HG03139 (cell line): ENCODE measurements around the gene ABHD2.
"Not testable (repeated sequence)": the region's sequence is repeated elsewhere in the genome, so short reads cannot be mapped to it uniquely, and the experiment has no call there.

Source experiments
- ATAC-seq: cut with Tn5 transposase; IDR thresholded peaks from one replicate; pipeline ENCODE4 v1.9.1; 2021; ENCODE audit not compliant: unreplicated experiment

Gene ABHD2

DNA sequence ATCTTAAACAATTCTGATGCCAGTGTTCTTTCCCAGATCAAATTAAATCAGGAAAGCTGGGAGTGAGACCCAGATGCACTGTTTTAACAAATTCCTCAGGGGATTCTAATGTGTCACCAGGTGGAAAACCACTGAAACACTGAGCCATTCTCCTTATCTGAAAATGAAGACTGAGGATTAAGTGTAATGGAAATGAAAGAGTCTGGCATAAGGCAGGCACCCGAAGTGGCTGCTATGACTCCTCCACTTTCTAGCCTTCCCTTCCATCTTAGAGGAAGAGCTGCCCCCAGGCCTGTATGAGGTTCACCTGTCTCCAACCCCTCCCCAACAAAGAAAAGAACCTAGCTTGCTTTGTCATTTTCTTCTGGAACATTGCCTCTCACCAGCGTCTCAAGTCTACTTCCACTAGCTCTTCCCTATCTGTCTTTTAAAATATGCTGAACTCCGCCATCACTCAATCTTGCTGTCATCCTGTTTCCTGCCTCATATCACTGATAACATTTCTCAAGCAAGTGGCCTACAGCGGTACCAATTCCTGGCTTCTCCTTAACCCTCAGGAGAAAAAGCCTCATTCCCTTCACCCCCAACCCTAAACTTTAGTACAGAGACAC is 13.7 kb upstream of the ABHD2 start:
- ATAC-seq: no peak

DNA sequence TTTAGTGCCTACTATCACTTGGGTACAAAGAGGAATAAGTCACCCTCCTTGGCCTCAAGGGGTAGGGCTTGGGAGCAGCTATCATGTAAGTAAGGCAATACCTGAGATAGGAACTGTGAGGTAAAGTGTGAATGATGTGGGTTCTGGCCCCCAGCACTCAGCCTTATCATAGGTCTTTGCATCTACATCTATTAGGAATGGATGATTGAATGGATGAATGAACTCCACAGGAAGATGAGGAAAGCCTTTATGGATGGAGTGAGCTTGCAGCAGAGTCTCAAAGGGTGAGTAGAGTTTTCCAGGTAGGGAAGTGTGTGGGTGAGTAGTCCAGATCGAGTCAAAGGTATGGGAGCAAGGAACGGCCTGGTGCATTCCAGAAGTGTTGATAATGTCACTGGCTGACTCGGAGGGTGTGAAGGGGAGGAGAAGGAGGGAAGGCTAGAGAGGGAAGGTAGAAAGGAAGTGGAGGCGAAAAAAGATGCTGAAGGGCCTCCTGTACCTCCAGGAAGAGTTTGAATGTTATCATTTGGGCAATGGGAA is 13.1 kb upstream of the ABHD2 start:
- ATAC-seq: no peak

DNA sequence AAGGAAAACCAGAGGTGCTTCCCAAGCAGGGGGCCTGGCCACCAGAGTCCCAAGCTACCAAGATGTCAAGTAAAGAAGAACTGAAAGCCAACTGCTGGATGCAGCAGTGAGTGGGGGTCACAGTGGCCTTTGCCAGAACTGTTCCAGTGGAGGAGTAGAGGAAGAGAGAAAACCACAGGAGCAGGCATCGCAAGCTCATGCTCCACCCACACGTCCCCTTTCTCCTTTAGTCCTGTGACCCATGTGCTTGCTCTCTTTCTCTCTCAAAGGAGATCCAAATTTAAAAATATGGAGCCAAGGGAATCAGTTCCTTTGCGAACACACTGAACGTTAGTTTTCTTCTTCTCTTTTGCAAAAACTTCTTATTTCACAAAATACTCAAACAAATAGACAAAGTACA is 12.4 kb upstream of the ABHD2 start:
- ATAC-seq: no peak

DNA sequence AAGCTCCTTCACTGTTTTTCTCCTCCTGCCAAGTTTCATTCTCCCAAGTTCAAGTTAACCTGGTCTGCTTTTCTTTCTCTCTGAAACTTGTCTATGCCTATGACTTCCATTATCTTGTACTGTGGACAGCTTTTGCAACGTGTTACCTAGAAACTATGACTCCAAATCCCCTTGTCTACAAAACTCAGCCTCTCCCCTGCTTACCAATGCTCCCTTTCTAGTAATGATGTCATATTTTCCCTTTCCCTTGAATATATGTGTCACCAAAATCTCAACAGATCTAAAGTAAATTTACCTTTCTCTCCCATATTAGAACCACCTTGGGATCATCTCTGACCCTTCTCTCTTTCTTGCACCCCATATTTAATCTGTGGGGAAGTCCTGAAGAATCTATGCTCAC is 10.5 kb upstream of the ABHD2 start:
- no peak for ATAC-seq

DNA sequence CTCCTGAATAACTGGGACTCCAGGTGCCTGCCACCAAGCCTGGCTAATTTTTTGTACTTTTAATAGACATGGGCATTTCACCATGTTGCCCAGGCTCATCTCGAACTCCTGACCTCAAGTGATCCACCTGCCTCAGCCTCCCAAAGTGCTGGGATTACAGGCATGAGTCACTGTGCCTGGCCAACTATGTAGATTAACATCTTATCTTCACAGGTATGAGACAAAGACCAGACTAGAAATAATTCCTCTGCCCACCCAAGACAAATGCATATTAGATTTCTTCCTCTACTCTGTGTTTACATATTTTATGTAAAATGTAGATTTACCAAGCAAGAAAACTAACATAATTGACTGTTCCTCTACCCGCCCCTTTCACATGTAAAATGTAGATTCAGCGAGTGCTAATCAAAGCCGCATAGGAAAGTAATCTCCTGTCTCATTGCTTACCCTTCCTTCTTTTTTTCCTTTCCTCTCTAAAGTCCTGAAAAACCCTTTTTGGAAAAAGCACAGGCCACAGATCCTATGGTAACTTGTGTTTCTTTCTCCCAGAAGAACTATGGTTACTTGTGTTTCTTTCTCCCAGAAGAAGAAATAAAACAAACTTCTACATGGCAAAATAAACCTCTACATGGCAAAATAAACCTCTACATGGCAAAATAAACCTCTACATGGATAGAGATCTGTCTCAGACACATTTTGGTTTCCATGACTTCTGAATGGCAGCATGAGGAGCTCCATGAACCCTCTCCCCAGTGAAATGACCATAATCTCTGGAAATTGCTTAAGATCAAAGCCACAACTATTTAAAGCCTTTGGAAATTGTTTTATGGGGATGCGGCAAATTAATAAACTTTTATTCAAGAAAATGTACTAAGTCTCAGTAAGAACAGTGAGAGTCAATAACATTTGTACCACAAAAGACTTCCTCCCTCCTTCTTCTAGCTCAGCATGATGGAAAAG is 9.1 kb upstream of the ABHD2 start:
- no peak for ATAC-seq

DNA sequence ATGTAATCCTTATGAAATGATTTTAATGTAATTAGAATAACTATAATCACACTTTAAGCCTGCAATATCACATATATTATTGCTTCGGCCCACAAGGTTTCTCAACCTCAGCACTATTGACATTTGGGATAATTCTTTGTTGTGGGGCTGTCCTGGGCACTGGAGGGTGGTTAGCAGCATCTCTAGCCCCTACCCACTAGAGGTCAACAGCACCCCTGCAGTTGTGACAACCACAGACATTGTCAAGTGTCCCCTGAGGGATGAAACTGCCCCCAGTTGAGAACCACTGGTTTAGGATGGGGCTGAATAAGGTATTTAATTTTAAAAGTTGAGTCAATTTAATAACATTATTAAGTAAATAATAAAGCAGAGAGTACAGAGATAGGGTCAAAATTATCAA is 6.4 kb upstream of the ABHD2 start:
- no peak for ATAC-seq

DNA sequence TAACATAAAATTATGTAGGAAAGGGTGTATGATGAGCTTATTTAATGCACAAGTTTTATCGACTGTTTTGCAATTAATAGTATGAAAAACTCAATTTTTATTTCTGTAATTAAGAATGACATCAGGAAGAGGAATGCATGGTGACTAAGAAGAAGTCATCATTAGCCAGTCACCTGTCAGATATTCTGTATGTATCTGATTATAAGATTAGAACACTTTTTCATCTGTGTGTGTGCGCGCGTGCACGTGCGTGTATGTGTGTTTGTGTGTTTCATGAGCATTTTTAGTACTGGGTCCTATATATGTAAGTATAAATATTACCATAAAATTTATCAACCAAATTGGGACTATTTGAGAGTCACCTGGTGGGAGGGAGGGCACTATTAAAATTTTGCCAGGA is 5.0 kb upstream of the ABHD2 start:
- ATAC-seq: no peak

DNA sequence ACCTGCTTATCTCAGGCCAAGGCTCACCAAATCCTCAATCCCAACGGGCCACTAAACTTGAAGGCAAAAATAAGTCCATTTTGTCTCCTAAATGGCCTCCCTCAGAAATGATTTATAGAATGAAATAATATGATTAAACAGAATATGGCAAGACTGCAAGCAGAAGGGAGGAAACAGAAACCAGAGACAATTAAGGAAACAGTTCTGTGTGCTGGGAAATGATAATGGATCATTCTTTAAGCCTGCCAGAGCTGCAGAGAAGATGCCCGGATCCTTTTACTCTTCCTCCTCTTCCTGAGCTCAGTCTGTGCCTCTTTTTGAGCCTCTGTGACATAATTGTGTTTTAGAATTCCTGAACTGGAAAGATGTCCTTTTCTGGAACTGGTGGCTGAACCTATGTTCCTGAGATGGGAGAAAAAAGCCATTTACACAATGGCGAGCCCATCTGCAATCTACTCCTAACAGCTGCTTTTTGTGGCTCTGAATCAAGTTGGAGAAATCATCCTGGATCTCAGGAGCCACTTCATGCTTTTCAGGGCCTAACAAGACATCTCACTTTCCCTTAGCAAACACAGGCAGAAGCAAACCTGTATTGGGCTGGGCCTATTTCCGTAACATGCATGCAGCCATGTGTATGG is 2.8 kb upstream of the ABHD2 start:
- no peak for ATAC-seq

DNA sequence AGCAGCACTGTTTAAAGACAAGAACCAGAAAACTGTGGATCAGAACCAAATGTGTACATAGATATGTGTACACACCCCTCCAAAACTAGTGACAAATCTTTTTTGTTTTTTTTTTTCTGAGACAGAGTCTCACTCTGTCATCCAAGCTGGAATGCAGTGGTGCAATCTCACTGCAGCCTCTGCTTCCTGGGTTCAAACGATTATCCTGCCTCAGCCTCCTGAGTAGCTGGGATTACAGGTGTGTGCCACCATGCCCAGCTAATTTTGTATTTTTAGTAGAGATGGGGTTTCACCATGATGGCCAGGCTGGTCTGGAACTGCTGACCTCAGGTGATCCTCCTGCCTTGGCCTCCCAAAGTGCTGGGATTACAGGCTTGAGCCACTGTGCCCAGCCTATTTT is 2.3 kb upstream of the ABHD2 start:
- ATAC-seq: not testable (repeated sequence)

DNA sequence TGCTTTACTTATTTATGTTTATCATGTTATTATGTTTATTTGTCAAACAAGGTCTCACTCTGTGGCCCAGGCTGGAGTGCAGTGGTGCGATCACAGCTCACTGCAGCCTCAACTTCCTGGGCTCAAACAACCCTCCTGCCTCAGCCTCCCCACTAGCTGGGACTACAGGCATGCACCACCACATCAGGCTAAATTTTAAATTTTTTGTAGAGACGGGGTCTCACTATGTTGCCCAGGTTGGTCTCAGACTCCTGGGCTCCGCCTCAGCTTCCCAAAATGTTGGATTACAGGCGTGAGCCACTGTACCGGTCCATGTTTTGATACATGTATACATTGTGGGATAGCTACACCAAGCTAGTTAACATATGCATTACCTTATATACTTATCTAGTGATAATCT is 1.9 kb upstream of the ABHD2 start:
- ATAC-seq: not testable (repeated sequence)

DNA sequence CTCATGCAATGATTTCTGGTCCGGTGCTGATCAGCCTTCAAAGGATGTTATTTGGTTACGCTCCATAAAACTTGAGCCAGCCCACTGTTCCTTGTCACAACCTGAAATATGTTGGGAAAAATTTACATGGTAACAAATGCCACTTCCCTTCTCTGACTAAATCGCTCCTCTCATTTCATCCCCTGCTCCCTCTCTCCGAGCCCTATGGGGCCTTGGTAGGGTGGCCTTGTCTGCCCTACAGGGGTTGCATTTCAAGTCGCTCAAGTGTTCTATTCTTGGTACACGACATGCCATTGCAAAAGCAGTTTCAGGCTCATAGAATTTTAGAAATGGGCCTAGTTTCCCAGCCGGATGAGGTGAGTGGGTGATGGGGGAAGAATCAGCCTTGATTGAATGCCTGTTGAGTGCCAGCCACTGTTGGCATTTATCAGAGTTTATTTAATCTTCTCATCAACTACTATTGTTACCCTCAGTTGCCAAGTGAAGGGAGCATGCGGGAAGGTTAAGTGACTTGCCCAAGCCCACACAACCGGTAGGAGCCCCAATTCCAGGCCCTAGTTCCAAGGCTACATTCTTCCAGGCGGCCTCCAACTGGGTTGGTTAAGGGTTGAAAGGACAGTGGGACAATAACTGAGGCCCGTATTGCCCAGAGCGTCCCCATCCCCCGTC is 961 bp upstream of the ABHD2 start:
- no peak for ATAC-seq

DNA sequence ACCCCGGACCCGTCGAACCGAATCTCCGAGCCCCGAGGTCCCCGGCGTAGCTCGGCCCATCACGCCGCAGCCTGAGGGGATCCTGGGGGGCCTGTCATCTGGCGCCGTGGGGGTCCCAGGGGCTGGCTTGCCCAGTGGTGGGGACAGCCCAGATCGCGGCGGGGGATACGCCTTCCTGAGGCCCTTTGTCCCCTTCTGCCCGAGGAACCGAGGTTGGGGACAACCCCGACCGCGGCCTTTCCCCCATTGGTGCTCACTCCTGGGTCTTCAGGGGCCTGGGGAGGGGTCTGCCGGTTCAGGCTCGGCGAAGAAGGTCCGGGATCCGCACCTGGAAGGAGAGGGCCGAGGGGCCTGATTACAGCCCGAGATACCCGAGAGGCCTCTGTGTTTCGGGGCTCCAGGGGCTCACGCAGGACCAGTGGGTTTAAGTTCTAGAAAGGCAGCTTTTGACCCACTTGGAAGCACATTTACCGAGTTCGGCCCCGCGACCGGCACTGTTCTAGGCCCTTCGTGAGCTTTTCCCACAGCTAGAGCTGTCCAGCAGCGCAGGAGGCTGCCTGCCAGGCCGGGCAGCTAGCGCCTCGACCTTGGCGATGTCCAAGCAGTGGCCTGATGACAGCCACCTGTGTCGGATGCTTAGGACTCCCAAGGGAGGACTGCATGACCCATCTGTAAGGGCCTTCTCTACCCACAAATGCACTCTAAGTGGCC is 504 bp downstream of the ABHD2 start:
- no peak for ATAC-seq

DNA sequence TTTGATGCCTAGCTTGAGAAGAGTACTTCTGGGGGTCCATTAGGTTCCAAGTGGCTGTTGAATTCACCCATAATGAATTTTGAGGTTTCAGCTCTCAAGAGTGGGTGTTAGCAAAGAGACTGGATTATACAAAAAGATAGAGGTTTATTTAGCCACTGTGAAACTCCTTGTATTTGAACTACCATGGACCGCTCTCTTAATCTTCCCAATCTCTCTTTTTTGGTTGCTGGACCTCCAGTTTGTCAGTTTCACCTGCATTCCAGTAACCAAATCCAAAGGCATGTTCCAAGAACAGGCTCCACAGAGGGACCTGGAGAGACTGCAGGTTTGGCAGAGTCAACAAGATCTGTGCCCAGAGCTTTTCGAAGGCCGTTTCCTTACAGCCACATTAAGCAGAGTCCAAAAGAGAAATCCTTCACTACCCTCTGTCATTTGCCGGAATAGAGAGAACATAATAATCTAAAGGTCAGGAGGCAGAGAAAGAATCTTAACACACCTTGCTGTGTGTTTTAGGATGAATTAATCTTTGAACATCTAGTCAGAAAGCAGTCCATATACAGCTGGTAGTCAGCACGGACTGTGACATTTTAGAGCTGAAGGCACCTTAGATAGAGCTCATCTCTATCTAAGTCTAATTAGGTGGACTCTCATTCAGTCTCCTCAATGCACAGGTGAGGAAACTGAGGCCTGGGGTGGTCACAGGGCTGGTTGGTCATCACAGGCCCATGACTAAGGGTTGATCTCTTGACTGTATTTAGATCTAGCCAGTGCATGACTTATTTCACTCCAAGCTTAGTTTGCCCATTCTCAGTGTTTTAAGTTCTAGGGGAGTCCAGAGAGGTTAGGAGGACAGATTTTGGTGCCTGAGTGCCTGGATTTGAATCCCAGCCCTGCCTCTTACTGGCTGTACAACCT is 1.3 kb downstream of the ABHD2 start:
- no peak for ATAC-seq

DNA sequence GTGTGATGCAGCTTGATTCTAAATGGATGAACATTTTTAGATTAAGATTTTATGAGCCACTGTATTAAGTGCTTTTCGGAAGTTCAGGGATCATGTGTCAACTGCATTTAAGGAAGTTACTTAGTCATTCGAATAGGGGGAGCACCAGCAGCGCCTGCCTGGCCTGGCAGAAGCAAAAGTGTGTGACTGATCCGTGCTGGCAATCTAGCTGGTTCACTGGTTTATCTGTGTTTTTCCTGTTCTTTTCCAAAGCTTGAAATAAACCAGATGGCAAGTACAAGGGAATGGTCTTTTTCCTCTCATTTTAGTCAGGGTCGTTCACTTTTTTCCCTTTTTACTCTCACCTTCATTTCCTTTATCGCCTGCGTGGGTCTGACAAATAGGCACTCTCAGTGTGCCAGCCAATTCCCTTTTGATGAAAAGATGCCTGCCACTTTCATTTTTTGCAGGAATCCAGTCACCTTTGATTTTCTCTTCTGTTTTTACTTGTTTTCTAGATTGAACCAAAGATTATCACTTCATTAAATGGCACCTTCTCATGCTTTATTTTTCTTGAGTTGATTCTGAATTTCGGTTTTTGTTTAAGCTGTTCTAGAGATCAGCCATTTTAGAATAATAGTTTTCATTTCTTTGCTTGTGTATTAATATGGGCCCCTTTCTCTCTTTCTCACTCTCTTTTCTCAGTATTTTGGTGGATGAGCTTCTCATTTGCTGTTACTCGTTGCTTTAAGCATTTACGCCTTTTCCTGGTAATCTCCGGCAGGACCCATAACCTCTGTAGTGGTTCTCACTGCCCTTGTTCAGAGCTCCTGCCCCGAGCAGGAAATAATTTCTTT is 2.8 kb downstream of the ABHD2 start:
- no peak for ATAC-seq

DNA sequence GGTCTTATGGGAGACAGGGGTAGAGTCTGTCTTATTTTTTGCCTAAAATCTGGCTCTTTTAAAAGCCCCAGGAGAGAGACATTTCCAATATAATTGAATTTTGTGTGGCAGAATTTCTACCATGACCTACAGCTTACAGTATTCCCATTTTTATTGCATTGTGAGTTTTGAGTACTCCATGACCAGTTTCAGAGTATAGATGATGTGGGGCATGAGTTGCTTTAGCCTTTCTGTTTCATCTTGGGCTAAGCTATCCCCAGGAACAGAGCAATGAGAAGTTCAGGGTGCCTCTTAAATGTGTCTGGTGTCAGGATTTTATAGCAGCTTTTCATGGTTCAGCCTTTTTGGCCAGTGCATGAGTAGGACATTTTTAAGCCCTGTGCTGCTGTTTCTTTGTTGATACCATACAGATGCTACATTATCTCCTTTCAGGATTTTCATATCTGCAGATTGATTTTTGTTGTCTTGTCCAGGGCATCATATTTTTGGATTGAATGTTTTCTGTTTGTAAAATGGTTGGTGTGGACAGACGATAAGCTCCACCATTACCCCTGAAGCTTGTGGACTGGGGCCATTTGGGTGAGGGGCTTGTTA is 3.5 kb downstream of the ABHD2 start:
- ATAC-seq: no peak

DNA sequence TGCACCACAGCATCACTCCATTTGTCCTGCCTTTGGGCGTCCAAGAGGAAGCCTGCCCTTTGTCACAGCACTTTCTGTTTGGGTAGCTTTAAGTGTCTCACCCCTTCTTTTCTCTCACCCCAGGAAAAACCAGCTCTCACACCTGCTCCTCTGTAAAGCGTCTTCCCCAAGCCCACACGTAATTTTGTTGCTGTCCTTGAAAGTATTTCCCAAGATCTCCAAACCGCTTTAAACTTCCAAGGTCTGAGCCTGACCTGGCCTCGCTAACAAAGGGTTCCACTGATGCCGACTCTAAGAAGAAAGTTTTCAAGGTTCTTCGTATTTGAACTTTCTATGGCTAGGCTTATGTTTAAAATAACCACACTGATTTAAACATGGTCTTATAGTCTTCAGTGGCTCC is 5.3 kb downstream of the ABHD2 start:
- no peak for ATAC-seq

DNA sequence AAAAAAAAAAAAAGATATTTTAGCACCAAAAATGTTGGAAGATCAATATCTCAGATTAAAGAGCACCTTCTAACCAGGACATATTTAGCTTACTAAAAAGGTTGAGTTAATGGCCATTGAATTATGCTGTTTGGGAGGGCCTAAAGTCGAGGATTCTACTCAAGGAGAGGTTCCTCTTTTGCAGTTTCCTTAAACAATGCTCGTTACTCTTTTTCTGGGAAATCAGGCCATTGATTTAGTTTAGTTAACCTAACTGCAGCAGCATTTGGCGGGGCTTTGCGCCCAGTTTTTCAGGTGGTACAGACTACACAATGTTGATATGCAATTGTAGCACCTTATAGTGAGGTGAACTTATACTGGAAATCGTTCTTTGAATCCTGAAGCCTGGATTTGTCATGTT is 6.8 kb downstream of the ABHD2 start:
- ATAC-seq: no peak

DNA sequence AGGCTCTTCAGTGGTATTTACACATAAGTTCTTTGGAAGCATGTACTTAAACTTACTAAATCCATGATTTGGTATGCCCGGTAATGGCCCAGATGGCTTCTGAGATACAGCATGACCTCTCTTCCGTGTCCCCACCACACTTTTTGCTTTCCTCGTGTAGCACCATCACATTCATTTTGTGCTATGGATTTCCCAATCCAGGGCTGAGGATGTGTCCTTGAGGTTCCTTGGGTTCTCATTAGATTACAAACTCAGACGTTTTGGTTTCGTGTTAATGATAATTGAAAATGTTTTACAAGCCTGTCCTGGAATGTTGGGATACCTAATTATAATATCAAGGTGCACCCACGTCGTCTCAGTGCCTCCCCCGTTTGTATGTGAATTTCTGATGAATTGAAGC is 7.3 kb downstream of the ABHD2 start:
- ATAC-seq: no peak
